Measurements from ENCODE around the gene POLR1E. TPM values are rescaled to one million over a fixed set of nuclear protein-coding genes. Genes with fewer than 3 reads are reported as not detected.

POLR1E gene
- total and polyA plus RNA-seq, 9 of the 15 experiments (the other 6 are each of a cell fraction or from before 2014, with no cell fraction given), result 18.9 to 102 (median 74.4) TPM

DNA sequence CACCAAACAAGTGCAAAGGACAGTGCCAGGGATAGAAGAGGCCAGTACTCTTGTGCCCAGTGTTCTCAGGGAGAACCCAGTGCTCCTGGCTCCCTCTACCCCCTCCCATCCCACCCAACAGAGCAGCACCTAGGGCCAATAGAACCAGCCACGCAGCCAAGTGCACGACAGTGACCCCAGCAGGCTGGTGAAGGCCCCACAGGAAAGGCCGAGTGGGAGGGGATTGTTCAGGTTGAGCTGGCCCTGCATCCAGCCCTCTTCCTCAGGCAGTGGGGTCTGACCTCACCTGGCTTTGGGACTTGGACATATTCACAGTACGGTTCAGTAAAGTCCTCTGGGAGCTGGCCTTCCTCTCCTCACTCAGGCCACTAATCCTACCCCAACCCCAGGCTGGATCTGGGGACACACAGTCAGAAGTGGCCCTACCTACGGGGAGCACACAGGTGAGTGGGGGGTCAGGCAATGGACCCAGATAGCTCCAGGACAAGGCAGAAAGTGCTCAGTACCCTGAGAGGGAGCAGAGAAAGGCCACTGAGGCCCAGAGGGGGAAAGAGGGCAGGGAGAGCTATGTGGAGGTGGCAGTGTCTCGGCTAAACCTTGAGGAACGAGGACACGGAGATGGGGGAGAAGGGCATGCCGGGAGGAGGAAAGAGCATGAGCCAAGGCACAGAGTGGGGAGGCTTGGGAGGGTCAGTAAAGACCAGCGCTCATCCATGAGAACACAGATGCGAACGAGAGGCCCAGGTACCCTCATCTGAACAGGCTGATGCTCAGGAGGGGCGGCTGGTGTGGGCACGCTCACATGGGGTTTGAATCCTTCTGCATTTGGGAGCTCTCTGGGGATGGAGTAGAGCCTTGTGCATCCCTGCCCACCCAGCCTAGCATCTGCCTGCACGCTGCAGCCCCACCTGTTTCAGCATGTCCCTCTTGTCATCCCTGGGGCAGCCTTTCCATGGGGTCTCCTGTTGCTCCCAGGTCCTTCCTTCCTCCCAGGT, 25.6 kb downstream of the POLR1E start (continued):
- TF ChIP-seq AFF4 (CRISPR knock-in tag; IDR thresholded peaks at IDR 0.05) (no peak), POU5F1 (IDR thresholded peaks at IDR 0.05; ENCODE audit: borderline replicate concordance, low read depth, low read length, partially characterized antibody) (no peak), FOXA1 (IDR thresholded peaks at IDR 0.05; ENCODE audit: borderline replicate concordance) (no peak), ZNF445 (CRISPR knock-in tag; IDR thresholded peaks at IDR 0.05; ENCODE audit: low read depth) (no peak), PBX2 (CRISPR knock-in tag; IDR thresholded peaks at IDR 0.05; ENCODE audit: low read depth) (no peak), PBX2 (tag; conservative IDR thresholded peaks at IDR 0.05; ENCODE audit: low read depth) (no peak), ZNF444 (CRISPR knock-in tag; IDR thresholded peaks at IDR 0.05) (no peak), POLR2AphosphoS5 (IDR thresholded peaks at IDR 0.05; ENCODE audit: control insufficient read depth, insufficient read depth, low read depth, low read length) (0 out of 2 replicates have a peak, but pooled peaks have one; percentile 30), NCOA4 (IDR thresholded peaks at IDR 0.05; ENCODE audit: partially characterized antibody) (no peak), FUS (optimal IDR thresholded peaks at IDR 0.05; ENCODE audit: low read depth, low read length) (no peak), ZNF589 (CRISPR knock-in tag; IDR thresholded peaks at IDR 0.05; ENCODE audit: low read depth) (no peak), NCOA6 (IDR thresholded peaks at IDR 0.05) (no peak), HBP1 (CRISPR knock-in tag; IDR thresholded peaks at IDR 0.05) (no peak), TEAD4 (IDR thresholded peaks at IDR 0.05; ENCODE audit: low read length) (no peak), TEAD4 (CRISPR knock-in tag; IDR thresholded peaks at IDR 0.05; ENCODE audit: borderline replicate concordance) (no peak), ZC3H8 (IDR thresholded peaks at IDR 0.05) (no peak)
- TF ChIP-seq, protein P1, sequence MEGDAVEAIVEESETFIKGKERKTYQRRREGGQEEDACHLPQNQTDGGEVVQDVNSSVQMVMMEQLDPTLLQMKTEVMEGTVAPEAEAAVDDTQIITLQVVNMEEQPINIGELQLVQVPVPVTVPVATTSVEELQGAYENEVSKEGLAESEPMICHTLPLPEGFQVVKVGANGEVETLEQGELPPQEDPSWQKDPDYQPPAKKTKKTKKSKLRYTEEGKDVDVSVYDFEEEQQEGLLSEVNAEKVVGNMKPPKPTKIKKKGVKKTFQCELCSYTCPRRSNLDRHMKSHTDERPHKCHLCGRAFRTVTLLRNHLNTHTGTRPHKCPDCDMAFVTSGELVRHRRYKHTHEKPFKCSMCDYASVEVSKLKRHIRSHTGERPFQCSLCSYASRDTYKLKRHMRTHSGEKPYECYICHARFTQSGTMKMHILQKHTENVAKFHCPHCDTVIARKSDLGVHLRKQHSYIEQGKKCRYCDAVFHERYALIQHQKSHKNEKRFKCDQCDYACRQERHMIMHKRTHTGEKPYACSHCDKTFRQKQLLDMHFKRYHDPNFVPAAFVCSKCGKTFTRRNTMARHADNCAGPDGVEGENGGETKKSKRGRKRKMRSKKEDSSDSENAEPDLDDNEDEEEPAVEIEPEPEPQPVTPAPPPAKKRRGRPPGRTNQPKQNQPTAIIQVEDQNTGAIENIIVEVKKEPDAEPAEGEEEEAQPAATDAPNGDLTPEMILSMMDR (IDR thresholded peaks at IDR 0.05 in 2 of 3, conservative IDR thresholded peaks at IDR 0.05 in 1 of 3; ENCODE audit: insufficient read depth in 2 of 3, low read depth in 1 of 3, low read length in 3 of 3), result peak; percentile 66 to 80 (median 73)

All from K562 (cell line).